D721Med (cell line): ENCODE data around the gene PKIG.

Experiments
- DNase-seq: peaks from one replicate; pipeline ENCODE4 v3.0.0; 2011; ENCODE audit warnings: low spot score; ENCODE audit not compliant: insufficient read length
- FAIRE-seq: peaks from 2 replicates; lab custom pipeline; 2011; peaks lifted over from hg19 to GRCh38; lab: Jason Lieb, UNC
- CTCF ChIP-seq: IDR thresholded peaks from 2 replicates; pipeline ENCODE4 v1.5.1; 2012; ENCODE audit warnings: mild to moderate bottlenecking, control low read depth; ENCODE audit not compliant: insufficient read depth; ENCODE audit errors: missing control alignments

PKIG gene

GRCh38 chr20:44644230-44644617 lies 61.8 kb downstream of the PKIG start:
- DNase-seq, result no peak
- no peak for FAIRE-seq
- no peak for TF ChIP-seq CTCF

GRCh38 chr20:44644667-44645131 lies 62.3 kb downstream of the PKIG start:
- DNase-seq, result no peak
- TF ChIP-seq CTCF, result no peak
- FAIRE-seq, result no peak

DNA sequence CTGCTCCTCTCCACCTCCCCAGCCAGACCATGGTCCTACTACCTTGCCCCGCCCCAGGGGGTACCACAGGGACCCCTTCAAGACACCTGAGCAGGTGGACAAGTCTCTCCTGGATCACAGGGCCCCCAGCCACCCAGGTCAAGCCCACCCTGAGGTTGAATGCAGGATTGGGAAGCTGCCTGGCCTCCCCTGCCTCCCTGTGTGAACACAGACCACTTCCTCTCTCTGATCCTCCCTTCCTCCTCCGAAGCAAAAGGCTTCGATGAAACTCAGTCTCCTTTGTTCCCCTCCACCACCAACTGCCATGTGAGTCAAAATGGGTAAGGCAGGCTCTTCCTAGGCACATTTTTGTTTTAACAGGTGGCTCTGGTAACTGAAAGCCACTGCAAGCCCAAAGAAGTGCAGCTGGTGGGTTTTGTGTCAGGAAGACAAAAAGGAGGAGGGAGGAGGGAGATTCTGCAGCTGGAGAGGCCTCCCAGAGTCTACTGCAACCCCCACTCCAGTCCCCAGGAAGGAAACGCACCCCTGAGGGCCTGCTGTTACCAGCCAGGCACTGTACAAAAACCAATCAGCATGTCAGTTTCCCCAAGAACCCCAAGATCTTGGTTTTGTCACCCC lies 63.8 kb downstream of the PKIG start:
- FAIRE-seq (no peak), DNase-seq (no peak)
- TF ChIP-seq CTCF, result no peak

DNA sequence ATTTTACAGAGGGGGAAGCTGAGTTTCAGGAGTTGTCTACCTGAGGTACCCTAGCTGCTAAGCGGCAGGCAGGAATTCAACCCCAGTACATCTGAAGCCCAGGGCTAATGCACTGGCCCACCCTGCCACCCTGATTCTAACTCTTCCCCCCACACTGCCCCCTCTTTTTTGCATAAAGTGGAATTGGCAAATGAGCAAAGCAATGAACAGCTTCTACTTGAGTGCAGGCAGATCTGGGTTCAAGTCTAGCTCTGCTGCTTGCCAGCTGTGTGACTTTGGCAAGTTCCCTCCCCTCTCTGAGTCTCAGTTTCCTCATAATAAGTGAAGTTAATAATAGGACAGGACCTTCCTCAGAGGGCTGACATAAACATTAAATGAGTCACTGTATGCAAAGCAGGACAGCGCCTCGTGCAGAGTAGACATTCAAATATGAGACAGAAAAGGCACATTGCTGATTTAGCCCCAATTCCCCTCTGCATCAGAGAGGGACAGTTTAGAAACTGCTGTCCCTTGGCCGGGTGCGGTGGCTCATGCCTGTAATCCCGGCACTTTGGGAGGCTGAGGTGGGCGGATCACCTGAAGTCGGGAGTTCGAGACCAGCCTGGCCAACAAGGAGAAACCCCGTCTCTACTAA lies 64.4 kb downstream of the PKIG start:
- DNase-seq (no peak), FAIRE-seq (no peak)
- TF ChIP-seq CTCF, result no peak

GRCh38 chr20:44648068-44648467 lies 65.7 kb downstream of the PKIG start:
- no peak for FAIRE-seq
- DNase-seq, result no peak
- no peak for TF ChIP-seq CTCF

- FAIRE-seq, result no peak
- DNase-seq, result no peak
- TF ChIP-seq CTCF, result no peak
These were observed 66.2 kb downstream of the PKIG start for GRCh38 chr20:44648579-44648978.

GRCh38 chr20:44649126-44649525 lies 66.7 kb downstream of the PKIG start:
- FAIRE-seq (no peak), DNase-seq (no peak)
- TF ChIP-seq CTCF, result no peak
